Osteoblast (primary cell): ENCODE measurements around the gene HAGHL. TPM values are rescaled to one million over a fixed set of nuclear protein-coding genes. Genes with fewer than 3 reads are reported as not detected.

ENCODE experiments used
- DNase-seq: peaks from one replicate; pipeline ENCODE4 v3.0.0; 2011; ENCODE audit warnings: low spot score, mixed read lengths; ENCODE audit not compliant: insufficient read length; ENCODE audit errors: missing footprints
- H2AFZ ChIP-seq: 2 replicates; pipeline ENCODE4 v1.6.0; 2011; ENCODE audit warnings: mild to moderate bottlenecking, low read length
- H3K27ac ChIP-seq: 2 replicates; pipeline ENCODE4 v1.5.1; 2011; ENCODE audit warnings: mild to moderate bottlenecking, low read depth, low read length, moderate library complexity
- H3K27me3 ChIP-seq: 2 replicates; pipeline ENCODE4 v1.6.0; 2012; ENCODE audit warnings: mild to moderate bottlenecking, control low read depth, inconsistent platforms, low read length, moderate library complexity; ENCODE audit not compliant: insufficient read depth
- H3K36me3 ChIP-seq: 2 replicates; pipeline ENCODE4 v1.5.1; 2011; ENCODE audit warnings: mild to moderate bottlenecking, low read length, control low read depth, moderate library complexity; ENCODE audit not compliant: insufficient read depth
- H3K4me1 ChIP-seq: 2 replicates; pipeline ENCODE4 v1.5.1; 2011; ENCODE audit warnings: mild to moderate bottlenecking, low read length, control low read depth, moderate library complexity; ENCODE audit not compliant: insufficient read depth
- H3K4me2 ChIP-seq: 2 replicates; pipeline ENCODE4 v1.6.0; 2011; ENCODE audit warnings: mild to moderate bottlenecking, low read length; ENCODE audit not compliant: insufficient read depth
- H3K4me3 ChIP-seq: fragments of 200-600 bp; sonication (generic); 3 replicates; pipeline ENCODE4 v1.5.1; 2012; ENCODE audit warnings: mild to moderate bottlenecking, low read length, inconsistent platforms; ENCODE audit not compliant: insufficient read depth
- H3K79me2 ChIP-seq: 2 replicates; pipeline ENCODE4 v1.6.0; 2012; ENCODE audit warnings: mild to moderate bottlenecking, low read length, control low read depth, inconsistent platforms; ENCODE audit not compliant: insufficient read depth
- H3K9me3 ChIP-seq: 2 replicates; pipeline ENCODE4 v1.5.1; 2011; ENCODE audit warnings: low read depth, low read length, control low read depth
- H4K20me1 ChIP-seq: 2 replicates; pipeline ENCODE4 v1.6.0; 2012; ENCODE audit warnings: mild to moderate bottlenecking, low read length, control low read depth; ENCODE audit not compliant: insufficient read depth
- CTCF ChIP-seq: IDR thresholded peaks from 2 replicates; pipeline ENCODE4 v1.5.1; 2011; ENCODE audit warnings: mild to moderate bottlenecking, low read depth, low read length, moderate library complexity; ENCODE audit errors: extremely low read depth
- total RNA-seq: library from RNA; depleted of rRNA; stranded (reverse); fragments of >200 nt; gene quantifications from 2 replicates; pipeline ENCODE4 v1.2.3, GENCODE V29; 2012

Gene HAGHL
- total RNA-seq, 1 donor, result 16.3 TPM

DNA sequence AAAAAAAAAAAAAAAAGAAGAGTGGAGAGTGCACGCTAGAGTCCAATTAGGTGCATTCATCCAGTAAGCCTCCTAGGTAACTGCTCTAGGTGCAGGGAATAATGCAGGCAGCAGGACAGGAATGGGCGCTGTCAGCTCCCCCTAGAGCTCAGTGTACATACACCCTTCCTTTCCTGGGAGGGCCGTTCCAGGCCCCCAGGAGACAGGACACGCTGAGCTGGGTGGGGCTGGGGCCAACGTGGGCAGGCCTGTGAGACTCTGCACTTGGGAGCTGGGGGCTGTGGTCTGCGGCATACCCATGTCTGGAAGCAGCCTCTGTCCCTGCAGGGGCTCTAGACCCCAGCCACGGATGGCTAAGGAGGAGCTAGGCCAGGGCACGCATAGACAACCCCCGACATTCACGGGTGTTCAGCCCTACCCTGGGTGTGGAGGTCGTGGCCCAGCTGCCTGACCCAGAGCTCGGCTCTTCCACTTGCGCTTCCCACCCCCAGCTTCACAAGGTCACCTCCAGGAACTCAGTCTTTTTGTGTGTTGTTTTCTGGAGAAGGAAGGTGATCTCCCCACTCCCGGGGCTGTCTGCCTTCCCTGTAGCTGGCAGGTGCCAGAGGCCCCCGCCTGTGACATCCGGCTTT lies 7.0 kb upstream of the HAGHL start:
- H2AFZ ChIP-seq, result no peak overlapping the region
- H3K27ac ChIP-seq, result peak overlapping the region; percentile 37
- no peak for DNase-seq

GRCh38 chr16:720447-720989 lies 6.4 kb upstream of the HAGHL start:
- Histone ChIP-seq H3K4me3 (peak overlapping the region; percentile 84), H3K36me3 (no peaks in the 10 kb centered on the region), H2AFZ (peak overlapping the region; percentile 76), H3K27ac (peak overlapping the region; percentile 37), H3K4me1 (peaks cover 20% of the 10 kb centered on the region), H3K9me3 (no peaks in the 10 kb centered on the region), H4K20me1 (peaks cover 12% of the 10 kb centered on the region), H3K79me2 (peaks cover 6% of the 10 kb centered on the region), H3K27me3 (no peaks in the 10 kb centered on the region), H3K4me2 (peak overlapping the region; percentile 87)
- peak; percentile 99 for DNase-seq
- peak; percentile 16 for TF ChIP-seq CTCF

More for the DNA sequence above, 7.0 kb upstream of the HAGHL start:
- H3K4me3 ChIP-seq, result peak overlapping the region; percentile 84
- H3K9me3 ChIP-seq, result no peaks in the 10 kb centered on the region
- peak overlapping the region; percentile 87 for H3K4me2 ChIP-seq
- TF ChIP-seq CTCF, result no peak
- H3K79me2 ChIP-seq, result peaks cover 6% of the 10 kb centered on the region
- H3K36me3 ChIP-seq, result no peaks in the 10 kb centered on the region
- H4K20me1 ChIP-seq, result peaks cover 12% of the 10 kb centered on the region
- H3K4me1 ChIP-seq, result peaks cover 20% of the 10 kb centered on the region
- H3K27me3 ChIP-seq, result no peaks in the 10 kb centered on the region

DNA sequence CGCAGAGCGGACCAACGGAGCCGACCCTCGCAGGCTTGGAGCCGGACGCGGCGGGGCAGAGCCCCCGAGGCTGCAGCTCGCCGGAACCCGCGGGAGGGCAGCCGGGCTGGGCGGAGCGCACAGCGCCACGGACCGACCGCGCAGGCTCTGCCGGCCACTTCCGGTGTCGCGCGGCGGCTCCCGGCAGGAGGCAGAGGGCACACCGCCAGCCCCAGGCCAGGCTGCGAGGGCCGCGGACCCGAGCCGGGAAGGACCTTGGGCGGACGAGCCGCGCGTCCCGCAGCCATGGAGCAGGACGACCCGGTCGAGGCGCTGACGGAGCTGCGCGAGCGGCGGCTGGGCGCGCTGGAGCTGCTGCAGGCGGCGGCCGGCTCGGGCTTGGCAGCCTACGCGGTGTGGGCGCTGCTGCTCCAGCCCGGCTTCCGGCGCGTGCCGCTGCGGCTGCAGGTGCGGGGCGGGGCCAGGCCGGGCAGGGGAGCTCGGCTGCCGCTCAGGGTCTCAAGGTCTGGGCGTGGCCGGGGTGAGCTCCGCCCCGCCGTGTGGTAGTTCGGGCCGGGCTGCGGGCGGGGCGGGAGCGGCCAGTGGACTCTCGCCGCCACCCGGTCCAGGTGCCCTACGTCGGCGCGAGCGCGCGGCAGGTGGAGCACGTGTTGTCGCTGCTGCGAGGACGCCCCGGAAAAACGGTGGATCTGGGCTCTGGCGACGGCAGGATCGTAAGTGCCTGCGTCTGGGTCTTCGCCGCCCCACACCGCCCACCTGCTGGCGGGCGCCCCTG lies 5.7 kb upstream of the HAGHL start, which contains the start of gene ANTKMT:
TSS of gene ANTKMT (plus strand) at position 157 of the 775 bp plus-strand sequence. CDS start at position 286, 129 bp downstream.
- Histone ChIP-seq H3K79me2 (peaks cover 5% of the 10 kb centered on the region), H3K27ac (peak within 1 kb of the TSS; percentile 37), H3K4me2 (peak within 1 kb of the TSS; percentile 87), H3K36me3 (no peaks in the 10 kb centered on the region), H3K27me3 (no peaks in the 10 kb centered on the region), H2AFZ (peak within 1 kb of the TSS; percentile 76), H3K4me1 (peaks cover 15% of the 10 kb centered on the region), H3K4me3 (peak within 1 kb of the TSS; percentile 84), H4K20me1 (peaks cover 12% of the 10 kb centered on the region), H3K9me3 (no peaks in the 10 kb centered on the region)
- no peak for TF ChIP-seq CTCF
- DNase-seq, result peak; percentile 100
